Spleen (tissue), 7 donors: Measurements from ENCODE around the gene CFAP119.
A peak's percentile ranks its signal among the peaks of the same experiment; 100 is the strongest.

Experiments
- CTCF ChIP-seq, 11 experiments: fragments of 200-600 bp in 7 of 11; fragments of 450-650 bp in 4 of 11; sonication (generic) in 4 of 11; IDR thresholded peaks in 8 of 11; conservative IDR thresholded peaks in 3 of 11; 1 replicate in 7 of 11; 2 replicates in 4 of 11; pipeline versions ENCODE4 v1.4.0 to v1.8.0; 2016 to 2021; ENCODE audit warnings: antibody characterized with exemption in 11 of 11, inconsistent platforms in 4 of 11, mild to moderate bottlenecking in 1 of 11
- POLR2A ChIP-seq, 3 donors: fragments of 450-650 bp; IDR thresholded peaks; one replicate each; pipeline ENCODE4 v1.5.1; 2017; ENCODE audit warnings: antibody characterized with exemption in 3 of 3, mild to moderate bottlenecking in 1 of 3
- POLR2AphosphoS5 ChIP-seq, 3 donors: sonication (generic); formaldehyde crosslinking; IDR thresholded peaks; one replicate each; pipeline ENCODE4 v1.5.1; 2017; ENCODE audit warnings: antibody characterized with exemption in 3 of 3
- donor health status: DM: no; HTN: no; CAD: no; lungs with moderate emphysema.
- donor health status: DM: no; HTN: no; CAD: no.
- donor health status: DM: no; HTN: no; CAD: no.

GRCh38 chr16:30771726-30772125, 9.9 kb upstream of the CFAP119 start:
- TF ChIP-seq CTCF (IDR thresholded peaks at IDR 0.05 in 8 of 11, conservative IDR thresholded peaks at IDR 0.05 in 3 of 11) (no peak), POLR2AphosphoS5 (IDR thresholded peaks at IDR 0.05) (peak in 2 of 3 donors; percentile 20 to 63), POLR2A (IDR thresholded peaks at IDR 0.05) (no peak)
